ENCODE data around the gene CABLES1.

CABLES1 gene

GRCh38 chr18:23102493-23103261 is 32.6 kb upstream of the CABLES1 start:
- H3K4me3 ChIP-seq (replicated peaks; ENCODE audit: low read depth, low read length), result no peak overlapping the region
- no peaks in the 10 kb centered on the region for H3K27me3 ChIP-seq (replicated peaks; ENCODE audit: control insufficient read depth, insufficient read depth, low read length)
- DNase-seq (ENCODE audit: extremely low read depth, insufficient read length), result no peak
- no peak for TF ChIP-seq CTCF (IDR thresholded peaks at IDR 0.05; ENCODE audit: insufficient read depth, low read length, poor library complexity, severe bottlenecking)
- H3K36me3 ChIP-seq (ENCODE audit: control insufficient read depth, insufficient read depth, low read length), result no peaks in the 10 kb centered on the region

GRCh38 chr18:23103449-23103848 is 31.8 kb upstream of the CABLES1 start:
- TF ChIP-seq CTCF (IDR thresholded peaks at IDR 0.05; ENCODE audit: insufficient read depth, low read length, poor library complexity, severe bottlenecking), result no peak
- no peak for DNase-seq (ENCODE audit: extremely low read depth, insufficient read length)
- no peaks in the 10 kb centered on the region for H3K36me3 ChIP-seq (ENCODE audit: control insufficient read depth, insufficient read depth, low read length)
- H3K27me3 ChIP-seq (replicated peaks; ENCODE audit: control insufficient read depth, insufficient read depth, low read length), result no peaks in the 10 kb centered on the region
- H3K4me3 ChIP-seq (replicated peaks; ENCODE audit: low read depth, low read length), result no peak overlapping the region

- no peak for TF ChIP-seq CTCF (IDR thresholded peaks at IDR 0.05; ENCODE audit: insufficient read depth, low read length, poor library complexity, severe bottlenecking)
- no peak for DNase-seq (ENCODE audit: extremely low read depth, insufficient read length)
- Histone ChIP-seq H3K4me3 (replicated peaks; ENCODE audit: low read depth, low read length) (no peak overlapping the region), H3K36me3 (ENCODE audit: control insufficient read depth, insufficient read depth, low read length) (no peaks in the 10 kb centered on the region), H3K27me3 (replicated peaks; ENCODE audit: control insufficient read depth, insufficient read depth, low read length) (no peaks in the 10 kb centered on the region)
These were observed 30.3 kb upstream of the CABLES1 start for GRCh38 chr18:23105030-23105429.

- H3K27me3 ChIP-seq (replicated peaks; ENCODE audit: control insufficient read depth, insufficient read depth, low read length), result no peaks in the 10 kb centered on the region
- no peak overlapping the region for H3K4me3 ChIP-seq (replicated peaks; ENCODE audit: low read depth, low read length)
- DNase-seq (ENCODE audit: extremely low read depth, insufficient read length), result no peak
These were observed 29.6 kb upstream of the CABLES1 start for GRCh38 chr18:23105581-23106219.

GRCh38 chr18:23106575-23106974 is 28.7 kb upstream of the CABLES1 start:
- Histone ChIP-seq H3K4me3 (replicated peaks; ENCODE audit: low read depth, low read length) (no peak overlapping the region), H3K36me3 (ENCODE audit: control insufficient read depth, insufficient read depth, low read length) (no peaks in the 10 kb centered on the region), H3K27me3 (replicated peaks; ENCODE audit: control insufficient read depth, insufficient read depth, low read length) (no peaks in the 10 kb centered on the region)
- no peak for DNase-seq (ENCODE audit: extremely low read depth, insufficient read length)
- no peak for TF ChIP-seq CTCF (IDR thresholded peaks at IDR 0.05; ENCODE audit: insufficient read depth, low read length, poor library complexity, severe bottlenecking)

More at GRCh38 chr18:23105581-23106219, 29.6 kb upstream of the CABLES1 start:
- H3K36me3 ChIP-seq (ENCODE audit: control insufficient read depth, insufficient read depth, low read length), result no peaks in the 10 kb centered on the region
- TF ChIP-seq CTCF (IDR thresholded peaks at IDR 0.05; ENCODE audit: insufficient read depth, low read length, poor library complexity, severe bottlenecking), result no peak
